K562 (cell line): ENCODE data around the gene TARS1.

Experiments
- CTCF ChIP-seq, 3 experiments: IDR thresholded peaks in 2 of 3; conservative IDR thresholded peaks in 1 of 3; 2 replicates each; pipeline ENCODE4 v1.5.1; 2011 to 2012; ENCODE audit warnings: low read length in 3 of 3, mild to moderate bottlenecking in 3 of 3, control low read depth in 2 of 3, improper control_type of control experiment in 1 of 3, inconsistent platforms in 1 of 3, low read depth in 1 of 3, mixed read lengths in 1 of 3, moderate library complexity in 1 of 3; ENCODE audit not compliant: insufficient read depth in 2 of 3
- ETV6 ChIP-seq, 3 experiments: fragments of 150-350 bp in 1 of 3; sonication (generic) in 1 of 3; formaldehyde crosslinking in 1 of 3; IDR thresholded peaks; 2 replicates each; pipeline versions ENCODE4 v1.6.1 to v1.8.0; 2014 to 2022; ENCODE audit warnings: borderline replicate concordance in 2 of 3, low read depth in 2 of 3, antibody characterized with exemption in 1 of 3, low read length in 1 of 3, mild to moderate bottlenecking in 1 of 3, missing genetic modification reagents in 1 of 3
- FOXA3 ChIP-seq, 2 experiments: fragments of 450-650 bp in 1 of 2; sonication (generic) in 1 of 2; formaldehyde crosslinking; IDR thresholded peaks in 1 of 2; conservative IDR thresholded peaks in 1 of 2; 2 replicates each; pipeline versions ENCODE4 v1.4.0 to v1.8.0; 2020 to 2022; ENCODE audit warnings: mild to moderate bottlenecking in 2 of 2, missing genetic modification reagents in 1 of 2
- TFE3 ChIP-seq: fragments of 450-650 bp; formaldehyde crosslinking; IDR thresholded peaks from 2 replicates; pipeline ENCODE4 v1.4.0; 2020; ENCODE audit warnings: mild to moderate bottlenecking, mixed read lengths
- ZNF224 ChIP-seq: sonication (generic); formaldehyde crosslinking; IDR thresholded peaks from 2 replicates; pipeline ENCODE4 v1.8.0; 2022; ENCODE audit warnings: mild to moderate bottlenecking, missing genetic modification reagents
- TF ChIP-seq, protein P1 (sequence below): fragments of 450-650 bp; IDR thresholded peaks from 2 replicates; pipeline ENCODE4 v1.6.1; 2018; ENCODE audit not compliant: partially characterized antibody

DNA sequence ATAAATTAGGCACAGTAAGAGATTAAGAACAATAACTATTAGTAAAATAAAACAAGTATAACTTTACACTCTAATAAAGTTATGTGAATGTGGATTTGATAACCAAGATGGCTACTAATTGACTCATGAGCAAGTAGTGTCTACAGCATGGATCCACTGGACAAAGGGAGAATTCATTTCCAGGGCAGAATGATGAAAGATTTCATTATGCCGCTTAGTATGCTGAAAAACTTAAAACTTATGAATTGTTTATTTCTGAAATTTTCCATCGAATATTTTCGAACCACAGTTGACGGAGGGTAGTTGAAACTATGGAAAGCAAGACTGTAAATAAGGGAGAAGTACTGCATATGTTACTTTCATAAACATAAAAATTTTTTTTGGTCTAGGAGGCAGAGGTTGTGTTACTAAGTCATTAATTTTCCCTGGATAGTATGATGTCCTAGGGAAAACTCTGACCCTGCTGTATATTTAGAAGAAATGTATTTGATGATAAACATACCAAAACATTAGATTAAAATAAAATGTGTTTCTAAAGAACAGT is 24.9 kb upstream of the TARS1 start:
- TF ChIP-seq CTCF (IDR thresholded peaks at IDR 0.05 in 2 of 3, conservative IDR thresholded peaks at IDR 0.05 in 1 of 3; ENCODE audit: insufficient read depth in 2 of 3, low read depth in 1 of 3, low read length in 3 of 3): no peak
- TF ChIP-seq ZNF224 (CRISPR knock-in tag): no peak
- TF ChIP-seq, protein P1, sequence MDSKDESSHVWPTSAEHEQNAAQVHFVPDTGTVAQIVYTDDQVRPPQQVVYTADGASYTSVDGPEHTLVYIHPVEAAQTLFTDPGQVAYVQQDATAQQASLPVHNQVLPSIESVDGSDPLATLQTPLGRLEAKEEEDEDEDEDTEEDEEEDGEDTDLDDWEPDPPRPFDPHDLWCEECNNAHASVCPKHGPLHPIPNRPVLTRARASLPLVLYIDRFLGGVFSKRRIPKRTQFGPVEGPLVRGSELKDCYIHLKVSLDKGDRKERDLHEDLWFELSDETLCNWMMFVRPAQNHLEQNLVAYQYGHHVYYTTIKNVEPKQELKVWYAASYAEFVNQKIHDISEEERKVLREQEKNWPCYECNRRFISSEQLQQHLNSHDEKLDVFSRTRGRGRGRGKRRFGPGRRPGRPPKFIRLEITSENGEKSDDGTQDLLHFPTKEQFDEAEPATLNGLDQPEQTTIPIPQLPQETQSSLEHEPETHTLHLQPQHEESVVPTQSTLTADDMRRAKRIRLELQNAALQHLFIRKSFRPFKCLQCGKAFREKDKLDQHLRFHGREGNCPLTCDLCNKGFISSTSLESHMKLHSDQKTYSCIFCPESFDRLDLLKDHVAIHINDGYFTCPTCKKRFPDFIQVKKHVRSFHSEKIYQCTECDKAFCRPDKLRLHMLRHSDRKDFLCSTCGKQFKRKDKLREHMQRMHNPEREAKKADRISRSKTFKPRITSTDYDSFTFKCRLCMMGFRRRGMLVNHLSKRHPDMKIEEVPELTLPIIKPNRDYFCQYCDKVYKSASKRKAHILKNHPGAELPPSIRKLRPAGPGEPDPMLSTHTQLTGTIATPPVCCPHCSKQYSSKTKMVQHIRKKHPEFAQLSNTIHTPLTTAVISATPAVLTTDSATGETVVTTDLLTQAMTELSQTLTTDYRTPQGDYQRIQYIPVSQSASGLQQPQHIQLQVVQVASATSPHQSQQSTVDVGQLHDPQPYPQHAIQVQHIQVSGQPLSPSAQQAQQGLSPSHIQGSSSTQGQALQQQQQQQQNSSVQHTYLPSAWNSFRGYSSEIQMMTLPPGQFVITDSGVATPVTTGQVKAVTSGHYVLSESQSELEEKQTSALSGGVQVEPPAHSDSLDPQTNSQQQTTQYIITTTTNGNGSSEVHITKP: no peak
- no peak for TF ChIP-seq TFE3 (CRISPR knock-in tag)
- no peak for TF ChIP-seq FOXA3 (CRISPR knock-in tag; conservative IDR thresholded peaks at IDR 0.05 in 1 of 2, IDR thresholded peaks at IDR 0.05 in 1 of 2)
- no peak for TF ChIP-seq ETV6 (IDR thresholded peaks at IDR 0.05; ENCODE audit: borderline replicate concordance in 1 of 2, low read depth in 2 of 2, low read length in 1 of 2)
- TF ChIP-seq ETV6 (CRISPR knock-in tag; IDR thresholded peaks at IDR 0.05; ENCODE audit: borderline replicate concordance): no peak
